ENCODE measurements around the gene TEX9. TPM values are rescaled to one million over a fixed set of nuclear protein-coding genes. Genes with fewer than 3 reads are reported as not detected.
"Not testable (repeated sequence)": the region's sequence is repeated elsewhere in the genome, so short reads cannot be mapped to it uniquely, and the experiment has no call there.

TEX9 gene
- total and polyA plus RNA-seq, 12 donors, result 3.5 to 18.3 (median 8.6) TPM

GRCh38 chr15:56385908-56386307, 20.7 kb downstream of the TEX9 start:
- WGBS, 4 donors, result 82 to 93% (median 88%) methylated on average over 3 of the region's 3 CpGs
- TF ChIP-seq CTCF (IDR thresholded peaks at IDR 0.05) (no peak), POLR2A (IDR thresholded peaks at IDR 0.05) (no peak)
- no peaks in the 10 kb centered on the region for H3K36me3 ChIP-seq (replicated peaks in 1 of 2)

DNA sequence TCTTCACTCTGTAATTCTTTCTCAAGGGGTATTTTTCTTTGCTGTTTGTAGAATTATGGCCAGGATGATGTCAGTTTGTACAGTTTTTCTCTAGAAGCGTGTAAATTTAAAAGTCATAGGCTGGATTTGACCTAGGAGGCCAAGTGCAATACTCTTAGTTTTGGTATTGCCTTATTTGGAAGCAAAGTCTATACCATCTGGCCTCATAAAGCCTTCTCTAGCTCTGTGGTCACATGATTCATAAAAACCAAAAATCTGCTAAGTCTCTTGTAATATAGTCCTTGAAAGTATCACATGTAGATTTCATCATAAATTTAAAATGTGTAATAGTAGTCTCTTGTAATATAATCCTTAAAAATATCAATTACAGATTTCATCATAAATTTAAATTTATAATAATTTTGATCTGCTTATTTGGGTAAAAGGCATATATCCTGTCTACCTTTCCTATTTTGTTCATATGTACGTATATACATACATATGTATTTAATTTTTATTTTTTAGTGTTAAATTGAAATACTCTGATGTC, 25.6 kb downstream of the TEX9 start:
- DNase-seq, result no peak
- Histone ChIP-seq H3K4me1 (replicated peaks in 1 of 2) (no peaks in the 10 kb centered on the region), H3K9me3 (replicated peaks in 1 of 3) (no peaks in the 10 kb centered on the region), H3K36me3 (replicated peaks in 1 of 2) (no peaks in the 10 kb centered on the region), H3K27me3 (no peaks in the 10 kb centered on the region), H3K4me3 (no peak overlapping the region), H3K27ac (no peak overlapping the region)
- intact Hi-C loops (cut with DNase I), result no loop called here
- 92 to 99% (median 95%) methylated on average over 2 of the region's 2 CpGs for WGBS, 4 donors
- no peak for TF ChIP-seq POLR2A (IDR thresholded peaks at IDR 0.05)
- no peak for TF ChIP-seq CTCF (IDR thresholded peaks at IDR 0.05)

More at GRCh38 chr15:56385908-56386307, 20.7 kb downstream of the TEX9 start:
- no peaks in the 10 kb centered on the region for H3K4me1 ChIP-seq (replicated peaks in 1 of 2)
- no peaks in the 10 kb centered on the region for H3K9me3 ChIP-seq (replicated peaks in 1 of 3)
- H3K4me3 ChIP-seq, result no peak overlapping the region
- no peak overlapping the region for H3K27ac ChIP-seq
- H3K27me3 ChIP-seq, result no peaks in the 10 kb centered on the region
- intact Hi-C loops (cut with DNase I), result no loop called here
- DNase-seq, result no peak

DNA sequence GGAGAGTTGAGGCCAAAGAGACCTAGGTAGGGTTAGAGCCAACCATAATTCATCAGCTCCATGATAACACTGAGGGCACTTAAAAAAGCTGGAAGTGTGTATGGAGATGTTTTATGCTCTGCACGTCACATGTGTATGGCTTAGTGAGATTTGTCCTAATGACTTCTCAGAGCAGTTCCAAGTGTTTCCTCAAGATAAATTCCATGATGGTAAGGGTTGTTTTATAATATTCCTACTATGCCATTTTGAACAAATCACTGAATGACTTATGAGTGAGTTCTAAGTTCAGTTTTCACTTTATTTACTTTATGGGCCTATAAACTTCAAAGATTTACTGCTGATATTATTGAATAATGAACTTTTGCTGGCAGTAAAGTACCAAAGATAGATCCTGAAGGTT, 28.1 kb downstream of the TEX9 start:
- H3K4me1 ChIP-seq (replicated peaks in 1 of 2), result no peaks in the 10 kb centered on the region
- H3K36me3 ChIP-seq (replicated peaks in 1 of 2), result no peaks in the 10 kb centered on the region
- DNase-seq, result no peak
- WGBS, 4 donors, result 85 to 100% (median 95%) methylated on average over 1 of the region's 1 CpG
- no peaks in the 10 kb centered on the region for H3K9me3 ChIP-seq (replicated peaks in 1 of 3)
- TF ChIP-seq POLR2A (IDR thresholded peaks at IDR 0.05), result no peak
- no peak overlapping the region for H3K27ac ChIP-seq
- H3K4me3 ChIP-seq, result no peak overlapping the region
- no peaks in the 10 kb centered on the region for H3K27me3 ChIP-seq
- intact Hi-C loops (cut with DNase I), result no loop called here

DNA sequence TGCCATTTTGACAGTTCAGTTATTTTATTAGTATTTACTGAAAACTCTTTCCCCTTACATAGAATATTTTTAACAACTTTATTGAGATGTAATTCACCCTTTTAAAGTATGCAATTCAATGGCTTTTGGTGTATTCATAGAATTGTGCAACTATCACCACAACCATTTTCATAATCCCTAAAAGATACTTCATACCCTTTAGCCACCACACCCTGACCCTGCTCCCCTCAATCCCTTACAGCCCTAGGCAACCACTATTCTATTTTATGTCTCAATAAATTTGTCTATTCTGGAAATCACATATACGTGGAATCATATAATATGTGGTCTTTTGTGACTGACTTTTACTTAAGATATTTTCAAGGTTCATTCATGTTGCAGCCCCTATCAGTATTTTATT, 29.7 kb downstream of the TEX9 start:
- TF ChIP-seq CTCF (IDR thresholded peaks at IDR 0.05), result no peak
- TF ChIP-seq POLR2A (IDR thresholded peaks at IDR 0.05), result no peak
- intact Hi-C loops (cut with DNase I), result no loop called here
- 76 to 95% (median 90%) methylated on average over 1 of the region's 1 CpG for WGBS, 4 donors

GRCh38 chr15:56397325-56397724, 32.1 kb downstream of the TEX9 start:
- 90 to 98% (median 98%) methylated on average over 3 of the region's 3 CpGs for WGBS, 4 donors
- H3K27me3 ChIP-seq; H3K36me3 ChIP-seq (replicated peaks in 1 of 2); DNase-seq; H3K4me3 ChIP-seq; H3K27ac ChIP-seq; H3K4me1 ChIP-seq (replicated peaks in 1 of 2); H3K9me3 ChIP-seq (replicated peaks in 1 of 3); intact Hi-C loops (cut with DNase I): not testable (repeated sequence)

More for the DNA sequence above, 29.7 kb downstream of the TEX9 start:
- no peaks in the 10 kb centered on the region for H3K36me3 ChIP-seq (replicated peaks in 1 of 2)
- no peaks in the 10 kb centered on the region for H3K27me3 ChIP-seq
- H3K4me3 ChIP-seq, result no peak overlapping the region
- H3K9me3 ChIP-seq (replicated peaks in 1 of 3), result no peaks in the 10 kb centered on the region
- H3K27ac ChIP-seq, result no peak overlapping the region
- no peak for DNase-seq
- no peaks in the 10 kb centered on the region for H3K4me1 ChIP-seq (replicated peaks in 1 of 2)

DNA sequence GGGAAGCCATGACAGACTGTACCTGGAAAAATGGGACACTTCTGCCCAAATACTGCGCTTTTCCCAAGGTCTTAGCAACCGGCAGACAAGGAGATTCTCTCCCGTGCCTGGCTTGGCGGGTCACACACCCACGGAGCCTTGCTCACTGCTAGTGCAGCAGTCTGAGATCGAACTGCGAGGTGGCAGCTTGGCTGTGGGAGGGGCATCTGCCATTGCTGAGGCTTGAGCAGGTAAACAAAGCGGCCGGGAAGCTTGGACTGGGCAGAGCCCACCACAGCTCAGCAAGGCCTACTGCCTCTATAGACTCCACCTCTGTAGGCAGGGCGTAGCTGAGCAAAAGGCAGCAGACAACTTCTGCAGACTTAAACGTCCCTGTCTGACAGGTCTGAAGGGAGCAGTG, 34.0 kb downstream of the TEX9 start:
- DNase-seq; H3K27me3 ChIP-seq; H3K27ac ChIP-seq; H3K9me3 ChIP-seq (replicated peaks in 1 of 3); H3K36me3 ChIP-seq (replicated peaks in 1 of 2); H3K4me3 ChIP-seq; H3K4me1 ChIP-seq (replicated peaks in 1 of 2); intact Hi-C loops (cut with DNase I): not testable (repeated sequence)
- WGBS, 4 donors, result 93 to 98% (median 95%) methylated on average over 8 to 11 of the region's 11 CpGs
